HEK293T (cell line): ENCODE measurements around the gene CSTA.
"Not testable (repeated sequence)": the region's sequence is repeated elsewhere in the genome, so short reads cannot be mapped to it uniquely, and the experiment has no call there.

Experiments used
- ELF4 ChIP-seq: fragments of 450-650 bp; IDR thresholded peaks from 2 replicates; pipeline ENCODE4 v1.6.1; 2017; ENCODE audit warnings: antibody characterized with exemption
- FOXA1 ChIP-seq: fragments of 450-650 bp; IDR thresholded peaks from 2 replicates; pipeline ENCODE4 v1.6.1; 2016; ENCODE audit warnings: mild to moderate bottlenecking
- FOXM1 ChIP-seq: fragments of 450-650 bp; IDR thresholded peaks from 2 replicates; pipeline ENCODE4 v1.6.1; 2017; ENCODE audit warnings: mild to moderate bottlenecking, borderline replicate concordance
- SP1 ChIP-seq: fragments of 450-650 bp; IDR thresholded peaks from 2 replicates; pipeline ENCODE4 v1.6.1; 2017
- ZNF384 ChIP-seq: fragments of 450-650 bp; IDR thresholded peaks from 2 replicates; pipeline ENCODE4 v1.6.1; 2016

GRCh38 chr3:122365582-122366378 is 40.7 kb downstream of the CSTA start:
- TF ChIP-seq ZNF384, SP1, FOXA1, ELF4, FOXM1: not testable (repeated sequence)
